ENCODE measurements around the gene S100A13.

DNA sequence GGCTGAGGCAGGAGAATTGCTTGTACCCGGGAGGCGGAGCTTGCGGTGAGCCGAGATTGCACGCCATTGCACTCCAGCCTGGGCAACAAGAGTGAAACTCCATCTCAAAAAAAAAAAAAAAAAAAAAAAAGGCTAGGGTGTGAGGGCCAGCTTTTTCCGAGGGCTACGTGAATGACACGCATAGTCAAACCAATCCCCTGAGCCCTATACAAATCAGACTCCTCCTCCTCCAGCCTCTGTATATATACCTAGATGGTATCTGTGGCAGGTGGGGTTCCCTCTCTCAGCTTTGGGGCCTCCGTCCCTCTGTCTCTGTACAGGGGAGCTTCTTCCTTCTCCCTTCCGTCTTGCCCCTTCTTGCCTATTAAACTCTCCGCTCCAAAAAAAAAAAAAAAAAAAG, 21.1 kb downstream of the S100A13 start:
- TF ChIP-seq, protein P1, sequence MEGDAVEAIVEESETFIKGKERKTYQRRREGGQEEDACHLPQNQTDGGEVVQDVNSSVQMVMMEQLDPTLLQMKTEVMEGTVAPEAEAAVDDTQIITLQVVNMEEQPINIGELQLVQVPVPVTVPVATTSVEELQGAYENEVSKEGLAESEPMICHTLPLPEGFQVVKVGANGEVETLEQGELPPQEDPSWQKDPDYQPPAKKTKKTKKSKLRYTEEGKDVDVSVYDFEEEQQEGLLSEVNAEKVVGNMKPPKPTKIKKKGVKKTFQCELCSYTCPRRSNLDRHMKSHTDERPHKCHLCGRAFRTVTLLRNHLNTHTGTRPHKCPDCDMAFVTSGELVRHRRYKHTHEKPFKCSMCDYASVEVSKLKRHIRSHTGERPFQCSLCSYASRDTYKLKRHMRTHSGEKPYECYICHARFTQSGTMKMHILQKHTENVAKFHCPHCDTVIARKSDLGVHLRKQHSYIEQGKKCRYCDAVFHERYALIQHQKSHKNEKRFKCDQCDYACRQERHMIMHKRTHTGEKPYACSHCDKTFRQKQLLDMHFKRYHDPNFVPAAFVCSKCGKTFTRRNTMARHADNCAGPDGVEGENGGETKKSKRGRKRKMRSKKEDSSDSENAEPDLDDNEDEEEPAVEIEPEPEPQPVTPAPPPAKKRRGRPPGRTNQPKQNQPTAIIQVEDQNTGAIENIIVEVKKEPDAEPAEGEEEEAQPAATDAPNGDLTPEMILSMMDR (IDR thresholded peaks at IDR 0.05) = no peak
- TF ChIP-seq POLR2A (IDR thresholded peaks at IDR 0.05) (no peak), POLR2AphosphoS5 (IDR thresholded peaks at IDR 0.05) (no peak)
